GM10266 (cell line): ENCODE measurements around the gene RPS19BP1.

Experiments
- DNase-seq: peaks from one replicate; pipeline ENCODE4 v3.0.0; 2012; ENCODE audit errors: extremely low spot score
- CTCF ChIP-seq: IDR thresholded peaks from 2 replicates; pipeline ENCODE4 v1.5.1; 2012; ENCODE audit warnings: mild to moderate bottlenecking, low read depth; ENCODE audit not compliant: control insufficient read depth, insufficient read depth; ENCODE audit errors: missing control alignments

Gene RPS19BP1

GRCh38 chr22:39534092-39534506 is 1.6 kb upstream of the RPS19BP1 start:
- DNase-seq: no peak
- TF ChIP-seq CTCF: no peak

- no peak for TF ChIP-seq CTCF
- no peak for DNase-seq
Measured at GRCh38 chr22:39530692-39531331, 1.7 kb downstream of the RPS19BP1 start.

- DNase-seq: no peak
- TF ChIP-seq CTCF: no peak
Measured at GRCh38 chr22:39530116-39530515, 2.4 kb downstream of the RPS19BP1 start.

GRCh38 chr22:39529487-39529851 is 3.1 kb downstream of the RPS19BP1 start:
- TF ChIP-seq CTCF: no peak
- no peak for DNase-seq

GRCh38 chr22:39528681-39529486 is 3.7 kb downstream of the RPS19BP1 start:
- TF ChIP-seq CTCF: peak; percentile 99
- DNase-seq: peak; percentile 84

- no peak for TF ChIP-seq CTCF
- DNase-seq: no peak
Measured at GRCh38 chr22:39528080-39528661, 4.4 kb downstream of the RPS19BP1 start.
